Fibroblast of mammary gland (primary cell): Measurements from ENCODE around the gene PAX3.

ENCODE experiments used
- DNase-seq: peaks from one replicate; pipeline ENCODE4 v3.0.0-alpha.2; 2010; ENCODE audit warnings: low read depth
- H3K4me3 ChIP-seq: 2 replicates; pipeline ENCODE4 v1.5.1; 2011; ENCODE audit warnings: low read depth, mild to moderate bottlenecking, low read length, moderate library complexity; ENCODE audit not compliant: control insufficient read depth
- CTCF ChIP-seq: conservative IDR thresholded peaks from 2 replicates; pipeline ENCODE4 v1.5.1; 2011; ENCODE audit warnings: low read depth, low read length, inconsistent platforms; ENCODE audit not compliant: control insufficient read depth, insufficient read depth

PAX3 gene

DNA sequence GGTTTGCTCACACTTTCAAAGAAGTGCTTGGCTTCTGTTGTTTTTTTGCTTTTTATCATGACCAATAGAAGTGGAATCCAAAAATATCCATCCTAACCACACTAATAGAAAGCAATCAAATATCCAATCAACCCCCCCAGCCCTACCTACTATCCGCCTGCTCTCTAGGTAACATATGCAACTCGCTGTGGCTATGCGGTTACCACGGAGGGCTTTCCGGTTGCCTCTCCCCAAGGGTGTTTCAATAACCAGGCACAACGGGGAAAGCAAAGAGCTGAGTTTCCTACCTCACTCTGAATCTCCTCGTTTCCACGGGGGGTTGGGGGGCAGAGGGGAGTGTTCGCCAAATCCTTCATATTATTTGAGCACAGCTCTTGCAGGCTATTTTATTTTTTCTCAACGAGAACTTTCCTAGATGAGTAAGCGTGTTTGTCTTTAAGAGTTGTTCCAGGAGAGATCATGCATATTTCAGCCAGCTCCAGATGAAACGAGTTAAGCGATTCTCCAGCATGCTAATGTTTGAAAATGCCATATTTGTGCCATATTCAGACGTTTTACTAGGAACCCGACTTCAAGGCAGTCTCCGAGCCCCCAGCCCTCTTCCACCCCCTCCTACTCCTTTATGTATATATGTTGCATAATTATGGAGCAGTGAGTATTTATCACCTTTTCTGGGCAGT, 30.3 kb downstream of the PAX3 start:
- no peak overlapping the region for H3K4me3 ChIP-seq
- TF ChIP-seq CTCF: no peak
- no peak for DNase-seq

DNA sequence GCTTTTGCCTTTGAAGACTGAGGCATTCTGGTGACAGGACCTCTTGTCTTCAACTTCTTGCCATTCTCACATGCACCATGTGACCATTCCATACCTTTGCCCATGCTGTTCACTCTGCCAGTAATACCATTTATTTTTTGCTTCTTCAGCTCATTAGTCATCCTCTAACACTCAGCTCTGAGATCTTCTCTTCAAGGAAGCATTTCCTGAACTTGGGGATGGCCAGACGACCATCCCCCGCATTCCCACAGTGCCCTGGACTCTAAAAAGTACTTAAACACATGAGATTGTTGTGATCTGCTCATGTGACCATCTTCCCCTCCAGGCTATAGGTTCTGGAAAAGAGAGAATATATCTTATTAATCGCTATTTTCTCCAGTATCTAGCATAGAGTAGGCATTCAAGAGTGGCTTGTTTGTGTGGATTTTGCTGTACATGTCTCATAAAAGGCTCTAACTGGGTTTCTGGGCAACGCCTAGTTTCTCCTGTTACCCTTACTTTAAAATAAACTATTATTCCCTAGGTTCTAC, 33.9 kb downstream of the PAX3 start:
- TF ChIP-seq CTCF: no peak
- no peak for DNase-seq
- no peak overlapping the region for H3K4me3 ChIP-seq

DNA sequence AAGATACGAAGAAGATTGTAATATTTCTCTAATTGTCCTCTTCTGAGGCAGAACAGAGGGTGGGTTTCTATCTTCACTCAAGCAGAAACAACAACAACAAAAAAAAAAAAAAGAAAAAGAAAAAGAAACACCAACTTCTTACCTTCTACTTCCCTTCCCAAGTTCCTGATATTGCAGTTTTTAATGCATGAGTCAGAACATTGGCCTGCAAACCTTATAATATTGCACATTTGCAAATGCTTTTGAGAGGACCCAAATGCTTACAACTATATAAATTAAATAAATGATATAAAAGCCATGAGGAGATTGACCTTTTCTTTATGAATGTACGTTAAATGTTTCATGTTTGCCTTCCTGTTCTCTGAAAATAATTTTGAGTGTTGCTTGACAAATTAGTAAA, 37.3 kb downstream of the PAX3 start:
- no peak overlapping the region for H3K4me3 ChIP-seq
- no peak for TF ChIP-seq CTCF
- DNase-seq: no peak

DNA sequence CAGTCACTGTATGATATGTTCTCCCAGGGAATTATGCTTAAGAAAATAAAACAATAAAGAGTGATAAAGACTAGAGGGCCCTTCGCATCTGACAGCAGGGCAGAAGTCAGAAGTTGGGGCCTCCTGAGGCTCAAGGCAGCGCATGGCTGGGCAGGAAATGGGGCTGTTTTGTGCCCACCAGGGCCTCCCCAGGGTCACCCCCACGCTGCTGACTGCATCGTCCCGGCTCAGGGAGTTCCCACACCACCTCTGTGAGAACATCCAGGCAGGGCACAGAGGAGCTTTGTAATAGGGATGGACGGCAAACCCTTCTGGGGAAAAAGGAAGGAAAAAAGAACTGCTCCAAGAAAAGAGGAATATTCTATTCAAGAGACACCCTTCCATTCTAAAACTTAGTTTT, 41.2 kb downstream of the PAX3 start:
- TF ChIP-seq CTCF: no peak
- no peak overlapping the region for H3K4me3 ChIP-seq
- DNase-seq: no peak

DNA sequence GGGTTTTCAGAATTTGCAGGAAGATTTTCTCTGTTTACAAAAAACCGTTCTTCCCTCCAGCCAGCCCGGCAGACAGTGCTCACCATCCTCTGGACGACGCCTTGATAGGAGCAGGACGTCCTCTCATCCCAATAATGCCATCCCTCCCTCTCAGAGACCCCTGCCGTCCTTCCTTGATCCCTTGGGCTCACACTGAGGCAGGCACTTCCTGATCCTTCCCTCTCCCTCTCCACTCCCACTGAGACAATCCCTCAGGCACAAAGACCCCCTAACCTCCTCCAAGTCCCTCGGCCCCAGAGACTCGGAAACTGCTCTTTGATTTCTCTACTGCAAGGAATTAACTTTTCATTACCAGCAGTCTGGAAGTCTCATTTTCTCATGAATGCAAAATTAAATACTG, 42.5 kb downstream of the PAX3 start:
- no peak for TF ChIP-seq CTCF
- no peak overlapping the region for H3K4me3 ChIP-seq
- DNase-seq: no peak

DNA sequence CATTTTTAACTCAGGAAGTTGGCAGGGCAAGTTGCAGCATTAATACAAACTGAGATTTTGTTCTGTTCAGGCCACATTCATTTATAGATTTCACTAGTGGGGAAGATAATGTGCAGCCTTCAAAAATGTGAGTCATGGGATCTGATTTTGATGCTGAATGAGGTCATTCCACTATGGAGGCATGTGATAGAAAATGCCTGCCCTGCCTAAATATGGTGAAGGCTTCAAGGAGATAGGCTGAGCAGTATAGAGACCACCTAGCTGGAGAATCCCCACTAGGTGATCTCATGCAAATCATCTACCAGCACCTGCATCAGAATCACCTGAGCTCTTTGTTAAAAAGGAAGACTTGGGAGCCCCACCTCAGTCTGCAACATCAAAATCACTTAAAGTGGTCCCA, 43.7 kb downstream of the PAX3 start:
- no peak overlapping the region for H3K4me3 ChIP-seq
- no peak for DNase-seq
- TF ChIP-seq CTCF: no peak
